Measurements from ENCODE around the gene DNAH10. TPM values are rescaled to one million over a fixed set of nuclear protein-coding genes. Genes with fewer than 3 reads are reported as not detected.

DNAH10 gene
- total and polyA plus RNA-seq, 10 of the 15 experiments (the other 5 are each of a cell fraction or from before 2014, with no cell fraction given), result 0.01 to 0.32 (median 0.06) TPM

GRCh38 chr12:123805173-123805572, 43.1 kb downstream of the DNAH10 start:
- no peaks in the 10 kb centered on the region for H3K79me2 ChIP-seq (ENCODE audit: control insufficient read depth, insufficient read depth, low read length)
- H3K36me3 ChIP-seq (ENCODE audit: control insufficient read depth in 2 of 2, insufficient read depth in 2 of 2, low read length in 1 of 2), result no peaks in the 10 kb centered on the region
- RAD21 ChIA-PET (ENCODE audit: unreplicated experiment), result no interaction called here
- in situ Hi-C loops (cut with MboI) (no loop called here), intact Hi-C loops (cut with micrococcal nuclease; ENCODE audit: unreplicated experiment) (no loop called here)
- no peaks in the 10 kb centered on the region for H3K9me3 ChIP-seq (replicated peaks; ENCODE audit: control insufficient read depth, insufficient read depth, low read length)
- POLR2A ChIA-PET, result interaction anchor here (0.9 kb wide), 1 partner anchor 8 kb away, joined by 3 read pairs; no protein-coding TSS in a partner anchor
- no peak overlapping the region for H3K9ac ChIP-seq (ENCODE audit: control insufficient read depth, insufficient read depth, low read length)
- H3K27me3 ChIP-seq (replicated peaks in 1 of 2; ENCODE audit: control insufficient read depth in 2 of 2, insufficient read depth in 2 of 2, low read length in 1 of 2), result no peaks in the 10 kb centered on the region
- no peaks in the 10 kb centered on the region for H4K20me1 ChIP-seq (ENCODE audit: control insufficient read depth, insufficient read depth)
- FAIRE-seq (no peak), DNase-seq (ENCODE audit: low read depth, low spot score) (no peak), ATAC-seq (no peak)
- H3K4me3 ChIP-seq, result no peak overlapping the region
- H3K4me2 ChIP-seq (ENCODE audit: control insufficient read depth, insufficient read depth), result no peak overlapping the region
- WGBS (ENCODE audit: insufficient coverage, insufficient replicate concordance, low lambda C conversion rate, missing lambda C conversion rate), result 59% methylated on average over 8 of the region's 8 CpGs
- CTCF ChIA-PET, result interaction anchor here (1.3 to 1.8 kb wide), 3 partner anchors 37 to 227 kb away, joined by 4 read pairs; no protein-coding TSS in a partner anchor
- BruUV-seq (replicated peaks), result no TSS peak
- H3K4me1 ChIP-seq (ENCODE audit: control insufficient read depth, insufficient read depth, low read length), result no peaks in the 10 kb centered on the region
- SMC1A ChIA-PET (ENCODE audit: uncharacterized antibody, unreplicated experiment), result no interaction called here
- no peak overlapping the region for H3K27ac ChIP-seq (ENCODE audit: control insufficient read depth, insufficient read depth)
- no peak for TF ChIP-seq PML (IDR thresholded peaks at IDR 0.05; ENCODE audit: low read length)
- no peak for TF ChIP-seq NFYA (IDR thresholded peaks at IDR 0.05; ENCODE audit: borderline replicate concordance, low read depth, low read length)
- TF ChIP-seq, protein P1, sequence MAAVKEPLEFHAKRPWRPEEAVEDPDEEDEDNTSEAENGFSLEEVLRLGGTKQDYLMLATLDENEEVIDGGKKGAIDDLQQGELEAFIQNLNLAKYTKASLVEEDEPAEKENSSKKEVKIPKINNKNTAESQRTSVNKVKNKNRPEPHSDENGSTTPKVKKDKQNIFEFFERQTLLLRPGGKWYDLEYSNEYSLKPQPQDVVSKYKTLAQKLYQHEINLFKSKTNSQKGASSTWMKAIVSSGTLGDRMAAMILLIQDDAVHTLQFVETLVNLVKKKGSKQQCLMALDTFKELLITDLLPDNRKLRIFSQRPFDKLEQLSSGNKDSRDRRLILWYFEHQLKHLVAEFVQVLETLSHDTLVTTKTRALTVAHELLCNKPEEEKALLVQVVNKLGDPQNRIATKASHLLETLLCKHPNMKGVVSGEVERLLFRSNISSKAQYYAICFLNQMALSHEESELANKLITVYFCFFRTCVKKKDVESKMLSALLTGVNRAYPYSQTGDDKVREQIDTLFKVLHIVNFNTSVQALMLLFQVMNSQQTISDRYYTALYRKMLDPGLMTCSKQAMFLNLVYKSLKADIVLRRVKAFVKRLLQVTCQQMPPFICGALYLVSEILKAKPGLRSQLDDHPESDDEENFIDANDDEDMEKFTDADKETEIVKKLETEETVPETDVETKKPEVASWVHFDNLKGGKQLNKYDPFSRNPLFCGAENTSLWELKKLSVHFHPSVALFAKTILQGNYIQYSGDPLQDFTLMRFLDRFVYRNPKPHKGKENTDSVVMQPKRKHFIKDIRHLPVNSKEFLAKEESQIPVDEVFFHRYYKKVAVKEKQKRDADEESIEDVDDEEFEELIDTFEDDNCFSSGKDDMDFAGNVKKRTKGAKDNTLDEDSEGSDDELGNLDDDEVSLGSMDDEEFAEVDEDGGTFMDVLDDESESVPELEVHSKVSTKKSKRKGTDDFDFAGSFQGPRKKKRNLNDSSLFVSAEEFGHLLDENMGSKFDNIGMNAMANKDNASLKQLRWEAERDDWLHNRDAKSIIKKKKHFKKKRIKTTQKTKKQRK (IDR thresholded peaks at IDR 0.05; ENCODE audit: low read depth, low read length), result no peak
- no peak for TF ChIP-seq POLR2AphosphoS5 (IDR thresholded peaks at IDR 0.05; ENCODE audit: low read length)
- TF ChIP-seq, protein P2, sequence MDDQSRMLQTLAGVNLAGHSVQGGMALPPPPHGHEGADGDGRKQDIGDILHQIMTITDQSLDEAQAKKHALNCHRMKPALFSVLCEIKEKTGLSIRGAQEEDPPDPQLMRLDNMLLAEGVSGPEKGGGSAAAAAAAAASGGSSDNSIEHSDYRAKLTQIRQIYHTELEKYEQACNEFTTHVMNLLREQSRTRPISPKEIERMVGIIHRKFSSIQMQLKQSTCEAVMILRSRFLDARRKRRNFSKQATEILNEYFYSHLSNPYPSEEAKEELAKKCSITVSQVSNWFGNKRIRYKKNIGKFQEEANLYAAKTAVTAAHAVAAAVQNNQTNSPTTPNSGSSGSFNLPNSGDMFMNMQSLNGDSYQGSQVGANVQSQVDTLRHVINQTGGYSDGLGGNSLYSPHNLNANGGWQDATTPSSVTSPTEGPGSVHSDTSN (IDR thresholded peaks at IDR 0.05; ENCODE audit: insufficient replicate concordance, low read depth, low read length), result no peak
- no peak for TF ChIP-seq SMAD1 (IDR thresholded peaks at IDR 0.05; ENCODE audit: low read depth, partially characterized antibody)
- no peak for TF ChIP-seq CBX5 (IDR thresholded peaks at IDR 0.05; ENCODE audit: low read depth)
- TF ChIP-seq BMI1 (IDR thresholded peaks at IDR 0.05; ENCODE audit: borderline replicate concordance), result no peak
- TF ChIP-seq TCF7 (IDR thresholded peaks at IDR 0.05; ENCODE audit: borderline replicate concordance), result no peak
- TF ChIP-seq SREBF2 (IDR thresholded peaks at IDR 0.05; ENCODE audit: low read length), result no peak
- TF ChIP-seq IRF5 (IDR thresholded peaks at IDR 0.05; ENCODE audit: borderline replicate concordance), result no peak
- TF ChIP-seq, protein P3, sequence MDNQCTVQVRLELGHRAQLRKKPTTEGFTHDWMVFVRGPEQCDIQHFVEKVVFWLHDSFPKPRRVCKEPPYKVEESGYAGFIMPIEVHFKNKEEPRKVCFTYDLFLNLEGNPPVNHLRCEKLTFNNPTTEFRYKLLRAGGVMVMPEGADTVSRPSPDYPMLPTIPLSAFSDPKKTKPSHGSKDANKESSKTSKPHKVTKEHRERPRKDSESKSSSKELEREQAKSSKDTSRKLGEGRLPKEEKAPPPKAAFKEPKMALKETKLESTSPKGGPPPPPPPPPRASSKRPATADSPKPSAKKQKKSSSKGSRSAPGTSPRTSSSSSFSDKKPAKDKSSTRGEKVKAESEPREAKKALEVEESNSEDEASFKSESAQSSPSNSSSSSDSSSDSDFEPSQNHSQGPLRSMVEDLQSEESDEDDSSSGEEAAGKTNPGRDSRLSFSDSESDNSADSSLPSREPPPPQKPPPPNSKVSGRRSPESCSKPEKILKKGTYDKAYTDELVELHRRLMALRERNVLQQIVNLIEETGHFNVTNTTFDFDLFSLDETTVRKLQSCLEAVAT (IDR thresholded peaks at IDR 0.05), result no peak
- no peak overlapping the region for H2AFZ ChIP-seq (ENCODE audit: control insufficient read depth, low read depth, low read length)
